ENCODE results near the gene CLPTM1. TPM values are rescaled to one million over a fixed set of nuclear protein-coding genes. Genes with fewer than 3 reads are reported as not detected.
"Not testable (repeated sequence)": the region's sequence is repeated elsewhere in the genome, so short reads cannot be mapped to it uniquely, and the experiment has no call there.

CLPTM1 gene
- total and polyA plus RNA-seq, 2 donors (not counting 1 experiment from before 2014, with no cell fraction given), result 121 to 129 TPM

DNA sequence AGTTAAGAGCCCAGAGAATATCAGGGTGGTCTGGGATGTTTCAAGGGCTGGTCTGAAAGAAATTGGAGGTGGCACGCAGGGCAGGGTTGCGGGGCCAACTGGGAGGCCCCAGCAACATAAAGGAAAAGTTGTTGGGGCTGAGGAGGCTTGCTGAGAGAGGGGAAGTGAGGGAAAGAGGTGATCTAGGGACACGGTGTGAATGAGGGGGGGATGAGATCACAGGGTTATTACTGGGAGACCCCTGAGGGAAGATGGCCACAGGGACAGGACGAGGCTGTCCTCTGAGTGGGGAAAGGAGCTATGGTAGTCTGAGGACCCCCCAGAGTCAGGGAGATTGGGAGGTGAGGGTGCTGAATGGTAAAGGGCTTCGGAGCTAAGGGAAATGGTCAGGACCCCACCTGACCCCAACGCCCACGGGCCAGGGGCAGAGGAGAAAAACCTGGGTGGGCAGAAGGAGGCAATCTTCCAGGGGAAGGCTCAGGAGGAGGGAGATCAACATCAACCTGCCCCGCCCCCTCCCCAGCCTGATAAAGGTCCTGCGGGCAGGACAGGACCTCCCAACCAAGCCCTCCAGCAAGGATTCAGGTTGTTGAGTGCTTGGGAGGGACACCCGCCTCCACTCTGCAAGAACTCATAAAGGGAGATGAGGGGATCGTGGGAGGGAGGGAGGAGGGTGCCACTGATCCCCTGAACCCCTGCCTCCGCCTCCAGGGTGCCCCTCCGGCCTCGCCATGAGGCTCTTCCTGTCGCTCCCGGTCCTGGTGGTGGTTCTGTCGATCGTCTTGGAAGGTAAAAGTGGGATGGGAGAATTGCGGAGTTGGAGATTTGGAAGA lies 28.7 kb upstream of the CLPTM1 start:
- not testable (repeated sequence) for ATAC-seq (ENCODE audit: low read depth); H3K36me3 ChIP-seq (replicated peaks in 1 of 2; ENCODE audit: control extremely low read depth in 1 of 2, control insufficient read depth in 1 of 2, extremely low read depth in 1 of 2, insufficient read depth in 2 of 2, low read length in 1 of 2)

DNA sequence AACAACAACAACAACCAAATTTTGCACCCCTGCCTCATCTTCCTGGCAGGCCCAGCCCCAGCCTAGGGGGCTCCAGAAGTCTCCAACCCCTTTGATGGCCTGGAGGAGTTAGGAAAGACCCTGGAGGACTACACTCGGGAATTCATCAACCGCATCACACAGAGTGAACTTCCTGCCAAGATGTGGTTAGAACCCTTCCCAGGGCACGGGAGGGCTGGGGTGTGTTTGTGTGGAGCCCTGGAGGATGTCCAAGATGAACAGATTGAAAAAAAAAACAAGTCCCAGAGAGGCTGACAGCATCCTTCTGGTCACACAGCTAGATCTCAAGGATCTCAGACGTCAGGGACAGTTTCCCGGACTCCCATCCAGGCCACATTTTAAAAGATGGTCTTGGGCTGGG lies 27.4 kb upstream of the CLPTM1 start:
- POLR2A ChIA-PET, result no interaction called here
- peaks cover 0 to 6% (median 0%) of the 10 kb centered on the region in 3 donors for H3K9me3 ChIP-seq (ENCODE audit: control extremely low read depth in 1 of 3, control insufficient read depth in 2 of 3, insufficient read depth in 1 of 3, low read length in 2 of 3)
- no peak overlapping the region for H3K9ac ChIP-seq (ENCODE audit: low read length)
- intact Hi-C loops (cut with micrococcal nuclease), result loop anchor here (1.0 kb wide), 1 partner anchor 12 kb away; no protein-coding TSS in a partner anchor
- no peaks in the 10 kb centered on the region for H3K9me3 Mint-ChIP-seq (ENCODE audit: insufficient read depth)
- no peak for TF ChIP-seq EZH2 (IDR thresholded peaks at IDR 0.05; ENCODE audit: borderline replicate concordance, insufficient read depth, low read depth, low read length, poor library complexity, severe bottlenecking)
- TF ChIP-seq, protein P1, sequence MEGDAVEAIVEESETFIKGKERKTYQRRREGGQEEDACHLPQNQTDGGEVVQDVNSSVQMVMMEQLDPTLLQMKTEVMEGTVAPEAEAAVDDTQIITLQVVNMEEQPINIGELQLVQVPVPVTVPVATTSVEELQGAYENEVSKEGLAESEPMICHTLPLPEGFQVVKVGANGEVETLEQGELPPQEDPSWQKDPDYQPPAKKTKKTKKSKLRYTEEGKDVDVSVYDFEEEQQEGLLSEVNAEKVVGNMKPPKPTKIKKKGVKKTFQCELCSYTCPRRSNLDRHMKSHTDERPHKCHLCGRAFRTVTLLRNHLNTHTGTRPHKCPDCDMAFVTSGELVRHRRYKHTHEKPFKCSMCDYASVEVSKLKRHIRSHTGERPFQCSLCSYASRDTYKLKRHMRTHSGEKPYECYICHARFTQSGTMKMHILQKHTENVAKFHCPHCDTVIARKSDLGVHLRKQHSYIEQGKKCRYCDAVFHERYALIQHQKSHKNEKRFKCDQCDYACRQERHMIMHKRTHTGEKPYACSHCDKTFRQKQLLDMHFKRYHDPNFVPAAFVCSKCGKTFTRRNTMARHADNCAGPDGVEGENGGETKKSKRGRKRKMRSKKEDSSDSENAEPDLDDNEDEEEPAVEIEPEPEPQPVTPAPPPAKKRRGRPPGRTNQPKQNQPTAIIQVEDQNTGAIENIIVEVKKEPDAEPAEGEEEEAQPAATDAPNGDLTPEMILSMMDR (IDR thresholded peaks at IDR 0.05), result no peak
- no peaks in the 10 kb centered on the region for H3K79me2 ChIP-seq (ENCODE audit: control insufficient read depth, insufficient read depth, low read length)
- ATAC-seq (ENCODE audit: low read depth) (no peak), DNase-seq (no peak)
- no peak overlapping the region for H2AFZ ChIP-seq (ENCODE audit: insufficient read depth, low read depth, low read length, poor library complexity, severe bottlenecking)
- no peaks in the 10 kb centered on the region for H4K20me1 ChIP-seq (ENCODE audit: control insufficient read depth, insufficient read depth, low read length, poor library complexity, severe bottlenecking)
- 91% methylated on average over 2 of the region's 5 CpGs for WGBS (ENCODE audit: insufficient coverage)
- CTCF ChIA-PET, result no interaction called here
- no peak overlapping the region for H3K4me3 ChIP-seq (ENCODE audit: control extremely low read depth in 1 of 5, extremely low read depth in 1 of 5, insufficient read depth in 1 of 5, low read depth in 2 of 5, low read length in 4 of 5)
- peaks cover 4 to 8% of the 10 kb centered on the region in 2 donors for H3K4me1 ChIP-seq (ENCODE audit: control insufficient read depth in 2 of 2, insufficient read depth in 2 of 2, low read length in 2 of 2)
- peaks cover 6% of the 10 kb centered on the region for H3K4me1 Mint-ChIP-seq
- H3K27me3 ChIP-seq (replicated peaks in 1 of 4; ENCODE audit: control extremely low read depth in 1 of 4, control insufficient read depth in 3 of 4, insufficient read depth in 4 of 4, low read length in 3 of 4), result peaks cover 0 to 10% (median 5%) of the 10 kb centered on the region in 4 experiments
- no peak overlapping the region for H3K4me3 Mint-ChIP-seq
- H3K36me3 ChIP-seq (replicated peaks in 1 of 2; ENCODE audit: control extremely low read depth in 1 of 2, control insufficient read depth in 1 of 2, extremely low read depth in 1 of 2, insufficient read depth in 2 of 2, low read length in 1 of 2), result no peaks in the 10 kb centered on the region
- H3K4me2 ChIP-seq (replicated peaks; ENCODE audit: low read depth, low read length, poor library complexity, severe bottlenecking), result no peak overlapping the region
- no peak overlapping the region for H3K27ac Mint-ChIP-seq
- H3K27me3 Mint-ChIP-seq, result peaks cover 18% of the 10 kb centered on the region
- no peak overlapping the region for H3K27ac ChIP-seq (ENCODE audit: low read length in 2 of 2)

More for the DNA sequence above, 28.7 kb upstream of the CLPTM1 start:
- H3K4me3 ChIP-seq (ENCODE audit: control extremely low read depth in 1 of 5, extremely low read depth in 1 of 5, insufficient read depth in 1 of 5, low read depth in 2 of 5, low read length in 4 of 5); H3K9me3 ChIP-seq (ENCODE audit: control extremely low read depth in 1 of 3, control insufficient read depth in 2 of 3, insufficient read depth in 1 of 3, low read length in 2 of 3); CTCF ChIA-PET; H3K27ac Mint-ChIP-seq; DNase-seq; H4K20me1 ChIP-seq (ENCODE audit: control insufficient read depth, insufficient read depth, low read length, poor library complexity, severe bottlenecking); H3K9me3 Mint-ChIP-seq (ENCODE audit: insufficient read depth); H3K79me2 ChIP-seq (ENCODE audit: control insufficient read depth, insufficient read depth, low read length); H3K27ac ChIP-seq (ENCODE audit: low read length in 2 of 2); H3K9ac ChIP-seq (ENCODE audit: low read length); H3K4me1 ChIP-seq (ENCODE audit: control insufficient read depth in 2 of 2, insufficient read depth in 2 of 2, low read length in 2 of 2); H3K4me1 Mint-ChIP-seq; POLR2A ChIA-PET: not testable (repeated sequence)
- intact Hi-C loops (cut with micrococcal nuclease), result loop anchor here (1.0 kb wide), 1 partner anchor 11 kb away; no protein-coding TSS in a partner anchor
- Mint-ChIP-seq H3K4me3 (peak overlapping the region; percentile 69), H3K27me3 (peaks cover 18% of the 10 kb centered on the region)
- 76% methylated on average over 9 of the region's 19 CpGs for WGBS (ENCODE audit: insufficient coverage)
- Histone ChIP-seq H3K4me2 (replicated peaks; ENCODE audit: low read depth, low read length, poor library complexity, severe bottlenecking) (peak overlapping the region; percentile 51), H3K27me3 (replicated peaks in 1 of 4; ENCODE audit: control extremely low read depth in 1 of 4, control insufficient read depth in 3 of 4, insufficient read depth in 4 of 4, low read length in 3 of 4) (peaks cover 0 to 10% (median 5%) of the 10 kb centered on the region in 4 experiments), H2AFZ (ENCODE audit: insufficient read depth, low read depth, low read length, poor library complexity, severe bottlenecking) (peak overlapping the region; percentile 27)
